GM12891 (cell line): ENCODE measurements around the gene TSPAN16.

Experiments
- DNase-seq: peaks from one replicate; pipeline ENCODE4 v3.0.0; 2011; ENCODE audit warnings: low spot score; ENCODE audit not compliant: insufficient read length
- FAIRE-seq: peaks from 2 replicates; lab custom pipeline; 2011; peaks lifted over from hg19 to GRCh38; lab: Jason Lieb, UNC
- PAX5 ChIP-seq: IDR thresholded peaks from 2 replicates; pipeline ENCODE4 v1.6.1; 2011; ENCODE audit warnings: low read length, moderate library complexity, mild to moderate bottlenecking; ENCODE audit not compliant: insufficient read depth, severe bottlenecking
- POLR2A ChIP-seq: IDR thresholded peaks from 2 replicates; pipeline ENCODE4 v1.6.1; 2011; ENCODE audit warnings: low read depth, low read length, control low read depth
- POLR2AphosphoS5 ChIP-seq: IDR thresholded peaks from 2 replicates; pipeline ENCODE4 v1.6.1; 2011; ENCODE audit warnings: low read depth, low read length, control low read depth
- POU2F2 ChIP-seq: IDR thresholded peaks from 2 replicates; pipeline ENCODE4 v1.6.1; 2011; ENCODE audit warnings: low read depth, mild to moderate bottlenecking, control low read depth, low read length, moderate library complexity
- SPI1 ChIP-seq: IDR thresholded peaks from 2 replicates; pipeline ENCODE4 v1.6.1; 2011; ENCODE audit warnings: low read depth, low read length, control low read depth
- TAF1 ChIP-seq: IDR thresholded peaks from 2 replicates; pipeline ENCODE4 v1.6.1; 2011; ENCODE audit warnings: low read depth, low read length, control low read depth

TSPAN16 gene

DNA sequence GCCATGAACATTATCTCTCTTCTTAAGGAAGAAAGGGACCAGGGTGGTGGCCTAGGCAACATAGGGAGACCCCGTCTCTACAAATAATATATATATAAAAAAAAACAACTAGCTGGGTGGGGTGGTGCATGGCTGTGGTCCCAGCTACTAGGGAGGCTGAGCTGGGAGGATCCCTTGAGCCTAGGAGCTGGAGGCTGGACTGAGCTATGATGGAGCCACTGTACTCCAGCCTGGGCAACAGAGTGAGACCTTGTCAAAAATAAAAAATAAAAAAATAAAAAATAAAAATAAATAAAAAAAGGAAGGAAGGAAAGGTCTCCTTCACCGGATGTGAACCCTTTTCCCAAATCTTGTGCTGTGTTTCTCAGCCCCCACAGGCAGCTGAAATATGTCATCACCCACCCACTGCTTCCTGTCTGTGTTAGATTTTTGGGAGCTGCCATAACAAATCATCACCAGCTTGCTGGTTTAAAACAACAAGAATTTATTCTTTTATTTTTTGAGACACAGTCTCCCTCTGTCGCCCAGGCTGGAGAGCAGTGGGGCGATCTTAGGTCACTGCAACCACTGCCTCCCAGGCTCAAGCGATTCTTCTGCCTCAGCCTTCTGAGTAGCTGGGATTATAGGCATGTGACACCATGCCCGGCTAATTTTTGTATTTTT is 9.5 kb upstream of the TSPAN16 start:
- TF ChIP-seq POLR2AphosphoS5 (no peak), POLR2A (no peak), POU2F2 (no peak), TAF1 (no peak), PAX5 (no peak), SPI1 (no peak)
- no peak for FAIRE-seq
- DNase-seq: no peak

DNA sequence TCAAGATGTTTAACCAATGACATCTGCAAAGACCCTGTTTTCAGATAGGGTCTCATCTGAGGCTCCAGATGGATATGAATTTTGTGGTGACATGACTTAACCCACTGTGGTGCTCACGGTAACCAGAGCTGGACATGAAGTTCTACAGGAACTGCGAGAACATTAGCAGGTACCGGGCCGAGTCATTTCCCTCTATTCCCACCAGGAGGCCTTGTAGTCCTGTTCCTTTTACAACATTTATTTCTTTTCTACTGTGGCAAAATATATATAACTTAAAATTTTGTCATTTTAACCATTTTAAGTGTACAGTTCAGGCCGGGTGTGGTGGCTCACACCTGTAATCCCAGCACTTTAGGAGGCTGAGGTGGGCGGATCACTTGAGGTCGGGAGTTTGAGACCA is 7.6 kb upstream of the TSPAN16 start:
- FAIRE-seq: no peak
- no peak for DNase-seq

DNA sequence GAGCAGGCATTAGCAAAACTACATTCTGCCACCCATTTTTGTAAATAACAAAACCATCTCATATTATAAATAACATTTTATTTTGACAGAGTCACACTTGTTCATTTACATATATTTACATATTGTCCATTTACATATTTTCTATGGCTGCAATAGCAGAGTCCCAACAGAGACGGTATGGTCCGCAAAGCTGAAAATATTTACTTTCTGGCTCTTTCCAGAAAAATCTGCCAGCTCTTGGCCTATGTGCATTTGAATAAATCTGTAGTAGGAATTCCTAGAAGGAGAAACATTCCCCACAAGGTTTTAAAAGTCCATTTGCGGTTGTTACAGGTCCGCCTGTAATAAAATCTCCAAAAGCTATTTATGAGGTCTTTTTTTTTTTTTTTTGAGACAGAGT is 5.7 kb upstream of the TSPAN16 start:
- DNase-seq (no peak), FAIRE-seq (no peak)
- no peak for TF ChIP-seq POLR2AphosphoS5
- no peak for TF ChIP-seq POLR2A
- no peak for TF ChIP-seq TAF1
- no peak for TF ChIP-seq SPI1
- TF ChIP-seq POU2F2: no peak
- no peak for TF ChIP-seq PAX5

More for the DNA sequence above, 7.6 kb upstream of the TSPAN16 start:
- TF ChIP-seq POLR2AphosphoS5: no peak
- TF ChIP-seq TAF1: no peak
- no peak for TF ChIP-seq POLR2A
- TF ChIP-seq POU2F2: no peak
- no peak for TF ChIP-seq PAX5

DNA sequence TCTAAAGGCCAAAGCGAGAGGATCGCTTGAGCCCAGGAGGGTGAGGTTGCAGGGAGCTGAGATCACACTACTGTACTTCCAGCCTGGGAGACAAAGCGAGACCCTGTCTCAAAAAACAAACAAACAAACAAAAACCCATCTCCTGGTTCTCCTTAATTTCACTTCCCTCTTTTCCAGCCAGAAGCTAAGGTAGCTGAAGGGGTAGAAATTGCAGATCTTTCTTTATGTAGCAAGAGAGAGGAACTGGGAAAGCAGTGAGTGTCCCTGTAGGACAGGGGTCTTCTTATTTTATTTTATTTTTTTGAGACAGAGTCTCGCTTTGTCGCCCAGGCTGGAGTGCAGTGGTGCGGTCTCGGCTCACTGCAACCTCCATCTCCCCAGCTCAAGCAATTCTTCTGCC is 4.5 kb upstream of the TSPAN16 start:
- TF ChIP-seq TAF1: no peak
- peak; percentile 43; the same call in 1 of the 2 replicates for TF ChIP-seq SPI1
- DNase-seq: no peak
- FAIRE-seq: no peak

DNA sequence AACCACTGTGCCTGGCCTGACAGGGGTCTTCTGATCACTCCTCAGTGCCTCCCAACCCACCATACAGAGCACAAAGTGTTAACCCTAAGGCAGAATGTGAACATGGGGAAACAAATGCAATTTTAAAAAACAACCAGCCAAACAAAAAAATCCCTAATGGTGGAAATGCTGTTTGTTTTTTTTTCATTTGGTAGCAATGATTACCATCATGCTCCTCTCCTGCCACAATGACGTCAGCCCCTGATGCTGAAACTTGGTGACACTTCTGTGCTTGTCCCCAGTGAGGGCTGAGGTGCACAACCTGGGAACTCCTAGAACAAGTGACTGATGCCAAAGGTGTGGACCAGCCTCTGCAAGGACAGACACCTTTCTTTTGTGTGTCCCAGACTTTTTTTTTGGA is 4.0 kb upstream of the TSPAN16 start:
- FAIRE-seq (no peak), DNase-seq (no peak)
- TF ChIP-seq SPI1: no peak
- TF ChIP-seq POU2F2: no peak
- no peak for TF ChIP-seq POLR2AphosphoS5
- no peak for TF ChIP-seq TAF1
- no peak for TF ChIP-seq PAX5
- TF ChIP-seq POLR2A: no peak

DNA sequence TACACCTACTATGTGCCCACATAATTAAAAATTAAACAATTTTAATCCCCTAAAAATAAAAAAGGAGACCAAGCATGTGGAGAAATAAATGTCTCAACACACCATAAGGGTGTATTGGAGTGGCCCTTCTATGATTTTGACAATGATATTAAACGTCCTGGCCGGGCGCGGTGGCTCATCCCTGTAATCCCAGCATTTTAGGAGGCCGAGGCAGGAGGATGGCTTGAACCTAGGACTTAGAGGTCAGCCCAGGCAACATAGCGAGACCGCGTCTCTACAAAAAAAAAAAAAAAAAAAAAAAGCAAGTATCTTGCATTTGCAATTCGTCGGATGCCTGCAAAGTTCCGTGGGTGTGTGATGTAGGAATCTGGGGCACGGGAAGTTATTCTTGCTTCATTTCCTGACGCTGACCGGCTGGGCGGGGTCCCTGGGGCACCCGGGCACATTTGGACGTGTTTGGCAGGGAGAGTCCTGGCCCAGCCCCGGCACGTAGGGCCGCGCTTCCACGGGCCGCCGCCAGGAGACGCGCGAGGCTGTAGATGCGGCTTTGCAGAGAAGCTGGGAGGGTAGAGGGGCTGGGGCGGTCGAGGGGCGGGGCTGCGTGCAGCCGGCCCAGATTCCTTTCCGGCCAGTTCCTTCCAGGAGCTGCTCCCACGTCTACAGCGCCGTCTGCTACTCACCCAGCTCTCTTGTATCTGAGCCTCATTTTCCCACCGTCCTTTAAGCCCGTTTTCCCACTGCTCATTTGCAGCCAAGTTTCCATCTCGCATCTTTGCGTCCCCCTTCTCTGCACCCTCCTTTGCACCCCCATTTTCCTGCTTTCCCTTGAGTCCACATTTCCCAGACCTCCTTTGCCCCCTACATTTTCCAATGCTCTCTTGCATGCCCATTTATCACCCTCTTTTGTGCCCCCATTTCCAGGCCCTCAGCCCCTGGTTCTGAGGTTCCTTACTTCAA is 2.2 kb upstream of the TSPAN16 start:
- no peak for TF ChIP-seq SPI1
- no peak; the same call in 1 of the 2 replicates for TF ChIP-seq POU2F2
- no peak for TF ChIP-seq PAX5
- TF ChIP-seq POLR2AphosphoS5: no peak
- no peak for TF ChIP-seq POLR2A
- no peak for TF ChIP-seq TAF1
- FAIRE-seq (peak; percentile 93), DNase-seq (peak; percentile 86)

DNA sequence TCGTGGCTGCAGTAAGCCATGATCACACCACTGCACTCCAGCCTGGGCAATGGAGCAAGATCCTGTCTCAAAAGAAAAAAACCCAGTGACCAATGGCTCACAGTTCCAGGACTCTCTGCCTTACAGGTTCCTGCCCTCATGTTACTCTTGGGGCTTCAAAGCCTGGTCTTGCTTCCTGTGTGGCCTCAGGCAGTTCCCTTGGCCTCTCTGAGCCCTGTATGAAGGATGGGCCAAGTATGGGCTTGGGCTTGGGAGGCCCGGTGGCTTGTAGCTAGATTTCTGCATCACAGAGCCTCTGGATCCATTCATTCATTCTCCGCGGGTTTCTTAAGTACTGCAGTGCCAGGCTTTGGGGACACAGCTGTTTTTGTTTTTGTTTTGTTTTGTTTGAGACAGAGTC is 780 bp upstream of the TSPAN16 start:
- FAIRE-seq (no peak), DNase-seq (no peak)
- no peak for TF ChIP-seq PAX5
- no peak for TF ChIP-seq POU2F2
- TF ChIP-seq SPI1: no peak
- no peak for TF ChIP-seq POLR2AphosphoS5
- TF ChIP-seq TAF1: no peak
- TF ChIP-seq POLR2A: no peak

DNA sequence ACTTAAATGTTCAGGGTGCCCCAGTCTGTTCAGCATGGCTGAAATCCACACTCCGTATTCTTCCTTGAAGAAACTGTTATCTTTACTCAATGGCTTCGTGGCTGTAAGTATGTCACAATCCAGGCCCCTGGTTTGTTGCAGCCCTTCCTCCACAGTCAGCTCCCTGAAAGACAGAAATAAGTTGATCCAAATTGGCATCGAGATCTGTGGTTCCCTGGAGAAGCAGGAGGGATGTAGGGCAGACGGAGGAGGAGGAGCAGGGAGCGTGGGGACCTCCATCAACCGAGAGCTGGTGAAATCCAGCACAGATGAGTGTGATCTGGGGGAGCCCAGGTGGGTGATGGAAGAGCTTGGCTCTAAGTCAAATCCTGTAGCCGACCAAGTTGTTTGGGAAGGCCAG is 304 bp downstream of the TSPAN16 start:
- no peak for TF ChIP-seq POLR2A
- FAIRE-seq (no peak), DNase-seq (no peak)

DNA sequence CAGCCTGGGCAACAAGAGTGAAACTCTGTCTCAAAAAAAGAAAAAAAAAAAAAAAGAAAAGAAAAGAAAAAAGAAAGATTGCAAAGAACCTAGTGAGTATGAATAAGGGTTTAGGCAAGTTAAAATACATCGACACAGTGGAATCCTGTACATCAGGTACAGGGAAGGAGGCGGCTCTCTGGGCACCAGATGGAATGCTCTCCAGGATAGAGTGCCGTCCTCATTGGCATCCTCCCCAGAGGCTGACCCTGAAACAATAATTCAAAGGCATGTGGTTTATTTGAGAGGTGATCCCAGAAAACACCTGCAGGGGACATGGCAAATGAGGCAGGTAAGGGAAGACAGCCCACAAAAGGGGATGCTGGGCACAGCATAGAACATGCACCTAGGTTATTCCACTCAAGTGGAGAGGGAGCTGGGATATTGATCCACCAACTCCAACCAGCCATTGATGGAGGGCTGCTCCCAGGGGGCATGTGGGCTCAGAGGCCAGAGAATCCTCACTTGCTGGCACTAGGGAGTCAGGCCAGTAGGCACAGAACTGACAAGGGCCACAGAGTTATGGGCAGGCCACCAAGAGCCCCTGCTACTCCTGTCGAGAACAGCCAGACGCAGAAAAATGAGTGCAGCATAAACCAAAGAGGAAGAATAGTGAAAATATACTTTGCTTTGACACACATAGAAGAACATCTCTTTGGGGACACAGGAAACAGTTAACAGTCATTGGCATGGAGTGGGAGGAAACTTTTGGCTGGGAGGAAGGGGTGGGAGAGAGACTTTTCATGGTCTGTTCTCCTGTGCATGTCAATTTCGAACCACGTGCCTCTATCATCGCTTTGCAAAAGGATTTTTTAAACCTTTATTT is 4.2 kb downstream of the TSPAN16 start:
- TF ChIP-seq SPI1 (no peak), POLR2A (no peak), POLR2AphosphoS5 (no peak), PAX5 (no peak), TAF1 (no peak), POU2F2 (no peak)
- DNase-seq (no peak), FAIRE-seq (no peak)
